Measurements from ENCODE around the gene SOX5.
"Not testable (repeated sequence)": the region's sequence is repeated elsewhere in the genome, so short reads cannot be mapped to it uniquely, and the experiment has no call there.

The SOX5 gene

GRCh38 chr12:23831739-23832138 lies 117.7 kb downstream of the SOX5 start:
- DNase-seq (ENCODE audit: low spot score), result no peak

- no peak for DNase-seq (ENCODE audit: low spot score)
Observed at GRCh38 chr12:23830210-23830609, 119.3 kb downstream of the SOX5 start.

GRCh38 chr12:23827353-23827752 lies 122.1 kb downstream of the SOX5 start:
- no peak for DNase-seq (ENCODE audit: low spot score)

- DNase-seq (ENCODE audit: low spot score), result not testable (repeated sequence)
Observed at GRCh38 chr12:23825124-23825523, 124.3 kb downstream of the SOX5 start.

GRCh38 chr12:23824358-23824757 lies 125.1 kb downstream of the SOX5 start:
- DNase-seq (ENCODE audit: low spot score), result no peak

GRCh38 chr12:23822883-23823282 lies 126.6 kb downstream of the SOX5 start:
- DNase-seq (ENCODE audit: low spot score), result not testable (repeated sequence)

- DNase-seq (ENCODE audit: low spot score), result no peak
Observed at GRCh38 chr12:23817345-23817744, 132.1 kb downstream of the SOX5 start.

- no peak for DNase-seq (ENCODE audit: low spot score)
Observed at GRCh38 chr12:23816394-23816851, 133.0 kb downstream of the SOX5 start.

GRCh38 chr12:23815810-23816209 lies 133.7 kb downstream of the SOX5 start:
- no peak for DNase-seq (ENCODE audit: low spot score)

GRCh38 chr12:23813206-23813605 lies 136.3 kb downstream of the SOX5 start:
- DNase-seq (ENCODE audit: low spot score), result no peak

- DNase-seq (ENCODE audit: low spot score), result no peak
Observed at GRCh38 chr12:23810329-23810902, 139.1 kb downstream of the SOX5 start.

GRCh38 chr12:23803540-23803939 lies 145.9 kb downstream of the SOX5 start:
- DNase-seq (ENCODE audit: low spot score), result no peak

- no peak for DNase-seq (ENCODE audit: low spot score)
Observed at GRCh38 chr12:23795494-23795893, 154.0 kb downstream of the SOX5 start.

GRCh38 chr12:23781118-23781517 lies 168.4 kb downstream of the SOX5 start:
- DNase-seq (ENCODE audit: low spot score), result no peak

GRCh38 chr12:23775208-23775607 lies 174.3 kb downstream of the SOX5 start:
- DNase-seq (ENCODE audit: low spot score), result no peak

- DNase-seq (ENCODE audit: low spot score), result peak; percentile 75
Observed at GRCh38 chr12:23771240-23771949, 178.1 kb downstream of the SOX5 start.

- DNase-seq (ENCODE audit: low spot score), result peak; percentile 22
Observed at GRCh38 chr12:23770202-23770938, 179.1 kb downstream of the SOX5 start.

GRCh38 chr12:23767834-23768233 lies 181.6 kb downstream of the SOX5 start:
- no peak for DNase-seq (ENCODE audit: low spot score)

GRCh38 chr12:23763724-23764123 lies 185.7 kb downstream of the SOX5 start:
- DNase-seq (ENCODE audit: low spot score), result no peak

- no peak for DNase-seq (ENCODE audit: low spot score)
Observed at GRCh38 chr12:23760495-23760894, 189.0 kb downstream of the SOX5 start.

GRCh38 chr12:23758608-23759007 lies 190.9 kb downstream of the SOX5 start:
- DNase-seq (ENCODE audit: low spot score), result no peak

GRCh38 chr12:23757541-23757962 lies 191.9 kb downstream of the SOX5 start:
- DNase-seq (ENCODE audit: low spot score), result peak; percentile 37

GRCh38 chr12:23756416-23756815 lies 193.1 kb downstream of the SOX5 start:
- no peak for DNase-seq (ENCODE audit: low spot score)
